Testis (tissue), 3 donors: Measurements from ENCODE around the gene PIM3. TPM values are rescaled to one million over a fixed set of nuclear protein-coding genes. Genes with fewer than 3 reads are reported as not detected.

ENCODE experiments used
- DNase-seq: peaks from one replicate; pipeline ENCODE4 v3.0.0-alpha.2; 2019
- H3K27ac ChIP-seq, 2 donors: fragments of 200-600 bp; sonication (generic); one replicate each; pipeline ENCODE4 v1.5.1; 2019
- H3K27me3 ChIP-seq: fragments of 200-600 bp; sonication (generic); one replicate; pipeline ENCODE4 v1.5.1; 2019
- H3K36me3 ChIP-seq: fragments of 200-600 bp; sonication (generic); one replicate; pipeline ENCODE4 v1.5.1; 2017; ENCODE audit warnings: low read depth; ENCODE audit errors: missing control alignments
- H3K4me1 ChIP-seq: fragments of 200-600 bp; sonication (generic); one replicate; pipeline ENCODE4 v1.5.1; 2019
- H3K4me3 ChIP-seq, 2 donors: fragments of 200-600 bp; sonication (generic); one replicate each; pipeline ENCODE4 v1.5.1; 2017 to 2019
- H3K9me3 ChIP-seq: fragments of 200-600 bp; sonication (generic); one replicate; pipeline ENCODE4 v1.5.1; 2017
- CTCF ChIP-seq, 3 experiments: fragments of 450-650 bp in 2 of 3; fragments of 200-600 bp in 1 of 3; sonication (generic) in 1 of 3; IDR thresholded peaks; one replicate each; pipeline ENCODE4 v1.5.1; 2016 to 2019; ENCODE audit warnings: antibody characterized with exemption in 3 of 3, mild to moderate bottlenecking in 2 of 3, moderate library complexity in 1 of 3
- POLR2A ChIP-seq: fragments of 450-650 bp; IDR thresholded peaks from one replicate; pipeline ENCODE4 v1.6.1; 2017; ENCODE audit warnings: antibody characterized with exemption, mild to moderate bottlenecking, moderate library complexity
- WGBS, 2 donors: methylation state at CpG; one replicate each; pipeline ENCODE4 v1.1.5; 2018; 5-methylcytosine and 5-hydroxymethylcytosine counted together
- intact Hi-C: fragments of 100-400 bp; cut with DNase I; formaldehyde crosslinking; loops from one replicate; pipeline ENCODE4 v1.15.1; 2023; ENCODE audit warnings: low total_unique reads
- polyA plus RNA-seq: library from polyadenylated mRNA; stranded (reverse); fragments of 350-450 nt; fragmentation: Illumina TruSeq; extraction: RNeasy Lipid Tissue Mini Kit (QIAGEN cat#74804); gene quantifications from one replicate; pipeline ENCODE4 v1.2.3, GENCODE V29; 2014; ENCODE audit warnings: low read depth, low replicate concordance; ENCODE audit not compliant: insufficient read depth
- total RNA-seq, 2 donors: library from RNA; depleted of rRNA; stranded (reverse); fragments of >200 nt; gene quantifications; one replicate each; pipeline ENCODE4 v1.2.3, GENCODE V29; 2016

PIM3 gene
- total and polyA plus RNA-seq, 3 donors from 2014 or later = 50.8 to 89.9 (median 68.2) TPM

DNA sequence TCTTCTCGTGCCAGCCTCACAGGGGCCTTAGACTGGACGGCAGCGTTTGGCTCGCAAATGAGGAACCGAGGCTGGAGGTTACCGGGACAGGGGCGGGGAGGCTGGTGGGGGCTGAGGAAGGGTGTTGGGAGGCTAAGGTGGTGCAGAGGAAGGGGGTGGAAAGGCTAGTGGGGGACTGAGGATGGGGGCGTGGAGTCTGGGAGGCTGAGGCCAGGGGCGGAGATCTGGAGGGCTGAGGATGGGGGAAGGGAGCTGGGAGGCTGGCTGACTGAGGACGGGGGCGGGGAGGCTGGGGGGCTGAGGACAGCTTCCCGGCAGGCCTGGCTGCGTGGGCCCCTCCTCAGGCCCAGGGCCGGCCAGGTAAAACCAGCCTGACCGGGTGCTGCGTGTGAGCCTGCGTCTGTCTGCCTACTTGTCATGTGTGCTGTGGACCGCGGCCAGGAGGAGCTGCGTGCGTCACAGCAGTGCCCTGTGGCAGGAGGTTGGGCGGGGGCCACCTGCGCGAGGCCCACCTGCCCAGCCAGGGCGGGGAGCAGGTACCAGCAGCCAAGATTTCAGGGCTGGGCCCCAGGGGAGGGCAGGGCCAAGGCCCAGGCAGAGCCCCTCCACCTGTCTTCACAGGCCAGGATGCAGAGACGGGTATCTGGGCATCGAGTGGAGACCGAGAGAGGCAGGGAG, 9.4 kb upstream of the PIM3 start:
- DNase-seq = no peak
- intact Hi-C loops = no loop called here
- H3K36me3 ChIP-seq = no peaks in the 10 kb centered on the region
- 89 to 93% methylated on average over 19 to 20 of the region's 28 CpGs for WGBS, 2 donors
- H3K9me3 ChIP-seq = no peaks in the 10 kb centered on the region
- TF ChIP-seq CTCF (IDR thresholded peaks at IDR 0.05) (no peak), POLR2A (no peak)
- H3K27ac ChIP-seq = no peak overlapping the region
- H3K4me1 ChIP-seq = peaks cover 16% of the 10 kb centered on the region
- no peaks in the 10 kb centered on the region for H3K27me3 ChIP-seq
- no peak overlapping the region for H3K4me3 ChIP-seq

DNA sequence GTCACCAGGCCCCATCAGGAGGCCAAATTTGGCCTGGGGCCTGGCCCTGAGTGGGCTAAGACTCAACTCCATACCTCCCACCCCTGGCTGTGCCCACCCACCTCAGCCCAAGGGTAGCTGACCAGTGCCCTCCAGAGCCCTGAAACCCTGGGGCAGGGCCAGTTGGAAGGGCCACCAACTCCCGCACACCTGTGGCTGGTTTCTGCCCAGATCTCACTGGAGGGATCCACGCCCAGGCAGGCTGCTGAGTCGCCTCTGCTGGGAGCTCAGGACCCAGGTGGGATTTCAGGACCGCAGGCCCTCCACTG, 8.9 kb upstream of the PIM3 start:
- H3K4me1 ChIP-seq = peaks cover 16% of the 10 kb centered on the region
- WGBS, 2 donors = 70 to 90% methylated on average over 2 to 4 of the region's 4 CpGs
- TF ChIP-seq CTCF (IDR thresholded peaks at IDR 0.05) (no peak), POLR2A (no peak)
- no peak overlapping the region for H3K27ac ChIP-seq
- H3K27me3 ChIP-seq = no peaks in the 10 kb centered on the region
- no peak for DNase-seq
- no peaks in the 10 kb centered on the region for H3K36me3 ChIP-seq
- intact Hi-C loops = no loop called here
- H3K9me3 ChIP-seq = no peaks in the 10 kb centered on the region
- H3K4me3 ChIP-seq = no peak overlapping the region

- Histone ChIP-seq H3K27me3 (no peaks in the 10 kb centered on the region), H3K4me3 (no peak overlapping the region), H3K9me3 (no peaks in the 10 kb centered on the region), H3K36me3 (no peaks in the 10 kb centered on the region), H3K27ac (no peak overlapping the region), H3K4me1 (peaks cover 16% of the 10 kb centered on the region)
- DNase-seq = no peak
- 64 to 68% methylated on average over 8 to 24 of the region's 24 CpGs for WGBS, 2 donors
- no peak for TF ChIP-seq CTCF (IDR thresholded peaks at IDR 0.05)
- no peak for TF ChIP-seq POLR2A
- intact Hi-C loops = no loop called here
Measured at GRCh38 chr22:49951986-49952896, 8.3 kb upstream of the PIM3 start.

- Histone ChIP-seq H3K4me1 (peaks cover 16% of the 10 kb centered on the region), H3K27me3 (no peaks in the 10 kb centered on the region), H3K27ac (no peak overlapping the region), H3K4me3 (no peak overlapping the region), H3K36me3 (no peaks in the 10 kb centered on the region), H3K9me3 (no peaks in the 10 kb centered on the region)
- no peak for TF ChIP-seq POLR2A
- no peak for TF ChIP-seq CTCF (IDR thresholded peaks at IDR 0.05)
- no peak for DNase-seq
- WGBS, 2 donors = 82 to 87% methylated on average over 15 to 20 of the region's 20 CpGs
- intact Hi-C loops = no loop called here
Measured at GRCh38 chr22:49953027-49953679, 7.4 kb upstream of the PIM3 start.
